Measurements from ENCODE around the gene IL2RA. TPM values are rescaled to one million over a fixed set of nuclear protein-coding genes. Genes with fewer than 3 reads are reported as not detected.

The IL2RA gene
- total and polyA plus RNA-seq, 9 of the 15 experiments (the other 6 are each of a cell fraction or from before 2014, with no cell fraction given), result 0.95 TPM; not detected in 8

GRCh38 chr10:6086375-6087233, 24.4 kb upstream of the IL2RA start (continued):
- TF ChIP-seq MECOM (CRISPR knock-in tag; IDR thresholded peaks at IDR 0.05), result no peak
- no peak for TF ChIP-seq MAFF (IDR thresholded peaks at IDR 0.05; ENCODE audit: low read length)
- TF ChIP-seq NCOA4 (IDR thresholded peaks at IDR 0.05; ENCODE audit: partially characterized antibody), result no peak
- TF ChIP-seq E2F8 (IDR thresholded peaks at IDR 0.05; ENCODE audit: low read depth, partially characterized antibody), result no peak
- peak; percentile 93 to 97 (median 93) for TF ChIP-seq CTCF (IDR thresholded peaks at IDR 0.05 in 2 of 3, conservative IDR thresholded peaks at IDR 0.05 in 1 of 3; ENCODE audit: insufficient read depth in 2 of 3, low read depth in 1 of 3, low read length in 3 of 3)
- no peak for TF ChIP-seq GTF2A2 (tag; IDR thresholded peaks at IDR 0.05)
- peak; percentile 39 to 63 for TF ChIP-seq RAD21 (CRISPR knock-in tag; conservative IDR thresholded peaks at IDR 0.05 in 1 of 2, IDR thresholded peaks at IDR 0.05 in 1 of 2)
- peak in 1 of 2 experiments; percentile 57; a peak in 1 of 4 replicates for TF ChIP-seq TBL1XR1 (IDR thresholded peaks at IDR 0.05; ENCODE audit: low read length in 2 of 2)
- TF ChIP-seq MYNN (IDR thresholded peaks at IDR 0.05), result 0 out of 2 replicates have a peak, but pooled peaks have one; percentile 17
- TF ChIP-seq MYNN (CRISPR knock-in tag; IDR thresholded peaks at IDR 0.05), result no peak
- no peak for TF ChIP-seq BRF2 (IDR thresholded peaks at IDR 0.05; ENCODE audit: borderline replicate concordance, insufficient read depth, insufficient read length)
- TF ChIP-seq CBX2 (IDR thresholded peaks at IDR 0.05; ENCODE audit: insufficient read depth, low read length, poor library complexity, severe bottlenecking), result no peak
- TF ChIP-seq TOE1 (IDR thresholded peaks at IDR 0.05; ENCODE audit: borderline replicate concordance), result 0 out of 2 replicates have a peak, but pooled peaks have one; percentile 35
- no peak for TF ChIP-seq TOE1 (CRISPR knock-in tag; IDR thresholded peaks at IDR 0.05; ENCODE audit: borderline replicate concordance, low read depth)
- TF ChIP-seq ZNF764 (CRISPR knock-in tag; IDR thresholded peaks at IDR 0.05; ENCODE audit: low read depth), result no peak
- TF ChIP-seq ZBTB49 (CRISPR knock-in tag; IDR thresholded peaks at IDR 0.05; ENCODE audit: borderline replicate concordance), result no peak
- TF ChIP-seq SMARCA4 (IDR thresholded peaks at IDR 0.05), result peak; percentile 69
- TF ChIP-seq ZNF561 (CRISPR knock-in tag; conservative IDR thresholded peaks at IDR 0.05), result no peak
